Measurements from ENCODE around the gene ABCA4.

- TF ChIP-seq POLR2AphosphoS5 (IDR thresholded peaks at IDR 0.05; ENCODE audit: borderline replicate concordance, low read depth, low read length) (no peak), EZH2 (IDR thresholded peaks at IDR 0.05) (no peak), FOXP2 (optimal IDR thresholded peaks at IDR 0.05; ENCODE audit: control extremely low read depth, extremely low read length, insufficient read depth) (no peak)
Measured at GRCh38 chr1:93969371-93969770, 151.6 kb downstream of the ABCA4 start.

All from SK-N-MC (cell line).